OCI-LY7 (cell line): ENCODE measurements around the gene PTPRO. TPM values are rescaled to one million over a fixed set of nuclear protein-coding genes. Genes with fewer than 3 reads are reported as not detected.

Source experiments
- BruUV-seq: library from RNA; stranded (reverse); fragments of 400-500 nt; replicated peaks from 2 replicates; lab custom pipeline; 2021; lab: Mats Ljungman, UMichigan
- CTCF ChIA-PET: fragments of 300-600 bp; sonication (Branson Sonifier 250); formaldehyde crosslinking; loops from one replicate; lab custom pipeline; 2022; ENCODE audit warnings: antibody characterized with exemption; ENCODE audit not compliant: unreplicated experiment; lab: Charles Lee
- POLR2A ChIA-PET: fragments of 300-600 bp; sonication (Branson Sonifier 250); formaldehyde crosslinking; loops from one replicate; lab custom pipeline; 2022; ENCODE audit warnings: antibody characterized with exemption; lab: Charles Lee
- DNase-seq: peaks from one replicate; pipeline ENCODE4 v3.0.0-alpha.2; 2015; ENCODE audit warnings: low spot score
- H2AFZ ChIP-seq: fragments of 200-600 bp; sonication (generic), shearing (Covaris generic); 2 replicates; pipeline ENCODE4 v1.6.1; 2014; ENCODE audit warnings: mild to moderate bottlenecking, antibody characterized with exemption, low read length, moderate library complexity
- H3K27ac ChIP-seq: fragments of 200-600 bp; sonication (generic); 2 replicates; pipeline ENCODE4 v1.5.1; 2014; ENCODE audit warnings: mixed run types, low read depth, mild to moderate bottlenecking, moderate library complexity, low read length, inconsistent platforms; ENCODE audit not compliant: poor library complexity, severe bottlenecking
- H3K36me3 ChIP-seq: fragments of 200-600 bp; sonication (generic); 2 replicates; pipeline ENCODE4 v1.6.1; 2014; ENCODE audit warnings: mild to moderate bottlenecking, antibody characterized with exemption, low read length, moderate library complexity, mixed read lengths; ENCODE audit not compliant: insufficient read depth
- H3K4me1 ChIP-seq: fragments of 200-600 bp; sonication (generic); 2 replicates; pipeline ENCODE4 v1.5.1; 2014; ENCODE audit warnings: mild to moderate bottlenecking, low read length; ENCODE audit not compliant: insufficient read depth, poor library complexity, severe bottlenecking
- H3K4me2 ChIP-seq: fragments of 200-600 bp; sonication (generic); 2 replicates; pipeline ENCODE4 v1.6.1; 2014; ENCODE audit warnings: mild to moderate bottlenecking, low read length
- H3K4me3 ChIP-seq: fragments of 200-600 bp; sonication (generic); 2 replicates; pipeline ENCODE4 v1.5.1; 2014; ENCODE audit warnings: mild to moderate bottlenecking, low read depth, low read length; ENCODE audit not compliant: poor library complexity, severe bottlenecking
- H3K79me2 ChIP-seq: fragments of 200-600 bp; sonication (generic); 2 replicates; pipeline ENCODE4 v1.6.1; 2016; ENCODE audit warnings: low read depth, mild to moderate bottlenecking, low read length, moderate library complexity, mixed read lengths; ENCODE audit not compliant: insufficient read depth
- H3K9me2 ChIP-seq: fragments of 200-600 bp; sonication (generic); 2 replicates; pipeline ENCODE4 v1.6.1; 2016; ENCODE audit warnings: mild to moderate bottlenecking, low read length, mixed read lengths; ENCODE audit not compliant: insufficient read depth
- H3K9me3 ChIP-seq: fragments of 200-600 bp; sonication (generic); 2 replicates; pipeline ENCODE4 v1.6.1; 2014; ENCODE audit warnings: mild to moderate bottlenecking, mixed run types, low read length, mixed read lengths
- H4K20me1 ChIP-seq: fragments of 200-600 bp; sonication (generic); 2 replicates; pipeline ENCODE4 v1.6.1; 2014; ENCODE audit warnings: mild to moderate bottlenecking, antibody characterized with exemption, low read length, moderate library complexity, mixed read lengths; ENCODE audit not compliant: insufficient read depth
- CTCF ChIP-seq: fragments of 200-600 bp; sonication (generic); conservative IDR thresholded peaks from 2 replicates; pipeline ENCODE4 v1.5.1; 2014; ENCODE audit warnings: mild to moderate bottlenecking, antibody characterized with exemption, low read length, moderate library complexity, mixed read lengths
- EZH2phosphoT487 ChIP-seq: fragments of 200-600 bp; sonication (generic); IDR thresholded peaks from 2 replicates; pipeline ENCODE4 v1.6.1; 2018; ENCODE audit warnings: low read depth, borderline replicate concordance, mild to moderate bottlenecking, mixed run types, antibody characterized with exemption, low read length, moderate library complexity, mixed read lengths
- intact Hi-C: fragments of 100-400 bp; cut with micrococcal nuclease; formaldehyde crosslinking; loops from one replicate; pipeline ENCODE4 v1.10.0; 2022; ENCODE audit not compliant: unreplicated experiment
- total RNA-seq, 2 experiments: library from RNA; depleted of rRNA in 1 of 2; stranded (reverse); fragments of >200 nt in 1 of 2; shearing (Covaris generic) in 1 of 2; gene quantifications; 2 replicates each; pipeline ENCODE4 v1.2.3, GENCODE V29; 2014 to 2022

The PTPRO gene
- total RNA-seq, 2 experiments from 2014 or later = 0.06 to 0.23 TPM

GRCh38 chr12:15631007-15631715 is 308.9 kb downstream of the PTPRO start:
- intact Hi-C loops = no loop called here
- H3K9me3 ChIP-seq = no peaks in the 10 kb centered on the region
- H3K4me2 ChIP-seq = no peak overlapping the region; the same call in 1 of the 2 replicates
- no peaks in the 10 kb centered on the region for H3K9me2 ChIP-seq
- no TSS peak for BruUV-seq
- no peak overlapping the region for H3K4me3 ChIP-seq
- H3K36me3 ChIP-seq = no peaks in the 10 kb centered on the region
- ChIA-PET POLR2A (interaction anchor here (0.6 kb wide), 1 partner anchor 127 kb away, joined by 3 read pairs; no protein-coding TSS in a partner anchor), CTCF (no interaction called here)
- H3K27ac ChIP-seq = no peak overlapping the region
- H2AFZ ChIP-seq = no peak overlapping the region
- no peaks in the 10 kb centered on the region for H3K79me2 ChIP-seq
- no peaks in the 10 kb centered on the region for H4K20me1 ChIP-seq
- no peak for TF ChIP-seq EZH2phosphoT487
- no peak for TF ChIP-seq CTCF
- no peak for DNase-seq
- H3K4me1 ChIP-seq = no peaks in the 10 kb centered on the region

- Histone ChIP-seq H3K79me2 (no peaks in the 10 kb centered on the region), H4K20me1 (no peaks in the 10 kb centered on the region), H3K4me1 (no peaks in the 10 kb centered on the region), H3K9me2 (no peaks in the 10 kb centered on the region), H3K36me3 (no peaks in the 10 kb centered on the region), H3K27ac (no peak overlapping the region), H3K4me2 (no peak overlapping the region), H3K9me3 (no peaks in the 10 kb centered on the region), H3K4me3 (no peak overlapping the region), H2AFZ (no peak overlapping the region)
- intact Hi-C loops = no loop called here
- DNase-seq = no peak
- BruUV-seq = no TSS peak
- CTCF ChIA-PET = no interaction called here
- POLR2A ChIA-PET = no interaction called here
- TF ChIP-seq EZH2phosphoT487 = no peak
- no peak for TF ChIP-seq CTCF
Measured at GRCh38 chr12:15632708-15633107, 310.4 kb downstream of the PTPRO start.

- Histone ChIP-seq H3K79me2 (no peaks in the 10 kb centered on the region), H3K9me2 (no peaks in the 10 kb centered on the region), H3K4me2 (no peak overlapping the region), H3K36me3 (no peaks in the 10 kb centered on the region), H3K4me1 (no peaks in the 10 kb centered on the region), H3K27ac (no peak overlapping the region), H2AFZ (no peak overlapping the region), H3K9me3 (no peaks in the 10 kb centered on the region), H3K4me3 (no peak overlapping the region), H4K20me1 (no peaks in the 10 kb centered on the region)
- intact Hi-C loops = no loop called here
- DNase-seq = no peak
- ChIA-PET POLR2A (no interaction called here), CTCF (no interaction called here)
- no TSS peak for BruUV-seq
- TF ChIP-seq CTCF = no peak
- TF ChIP-seq EZH2phosphoT487 = no peak
Measured at GRCh38 chr12:15633201-15633600, 310.9 kb downstream of the PTPRO start.
